Natural killer cell (primary cell): ENCODE data around the gene OR2H1. TPM values are rescaled to one million over a fixed set of nuclear protein-coding genes. Genes with fewer than 3 reads are reported as not detected.

Source experiments
- ATAC-seq, 3 donors: fragments of 150-1000 bp in 2 of 3; fragments of 200-7000 bp in 1 of 3; cut with Tn5 transposase; 1 replicate in 1 of 3; 2 replicates in 2 of 3; pipeline ENCODE4 v1.10.0; 2021; ENCODE audit warnings: mild to moderate bottlenecking in 2 of 3, moderate library complexity in 2 of 3
- DNase-seq, 2 donors: peaks; one replicate each; pipeline versions ENCODE4 v3.0.0 to v3.0.0-alpha.2; 2013 to 2021; ENCODE audit warnings: mixed read lengths in 1 of 2
- H3K27ac ChIP-seq: one replicate; pipeline ENCODE4 v1.5.1; 2013; ENCODE audit warnings: mild to moderate bottlenecking, low read length
- H3K27me3 ChIP-seq: one replicate; pipeline ENCODE4 v1.6.1; 2013; ENCODE audit warnings: low read length; ENCODE audit not compliant: control insufficient read depth, insufficient read depth
- H3K36me3 ChIP-seq: one replicate; pipeline ENCODE4 v1.6.1; 2013; ENCODE audit warnings: low read length; ENCODE audit not compliant: control insufficient read depth, insufficient read depth
- H3K4me1 ChIP-seq: one replicate; pipeline ENCODE4 v1.6.1; 2013; ENCODE audit warnings: low read length; ENCODE audit not compliant: control insufficient read depth, insufficient read depth
- H3K4me3 ChIP-seq: one replicate; pipeline ENCODE4 v1.5.1; 2013; ENCODE audit warnings: low read length
- H3K9me3 ChIP-seq: one replicate; pipeline ENCODE4 v1.6.1; 2013; ENCODE audit warnings: low read length; ENCODE audit not compliant: control insufficient read depth, insufficient read depth
- H3K27ac Mint-ChIP-seq, 2 donors: one replicate each; pipeline ENCODE4 v1.8.0; 2022; ENCODE audit warnings: mild to moderate bottlenecking in 2 of 2, mixed read lengths in 2 of 2, moderate library complexity in 1 of 2
- H3K27me3 Mint-ChIP-seq, 2 donors: one replicate each; pipeline ENCODE4 v1.8.0; 2022; ENCODE audit warnings: low read depth in 2 of 2, mixed read lengths in 2 of 2
- H3K36me3 Mint-ChIP-seq: one replicate; pipeline ENCODE4 v1.8.0; 2022; ENCODE audit warnings: mixed read lengths
- H3K4me1 Mint-ChIP-seq, 2 donors: one replicate each; pipeline ENCODE4 v1.8.0; 2022; ENCODE audit warnings: mixed read lengths in 2 of 2
- H3K4me3 Mint-ChIP-seq: one replicate; pipeline ENCODE4 v1.8.0; 2022; ENCODE audit warnings: mild to moderate bottlenecking, moderate library complexity, mixed read lengths
- H3K9me3 Mint-ChIP-seq, 2 donors: one replicate each; pipeline ENCODE4 v1.8.0; 2022; ENCODE audit warnings: mixed read lengths in 2 of 2
- WGBS: methylation state at CpG from one replicate; pipeline ENCODE4 v1.1.7; 2013; ENCODE audit warnings: missing lambda C conversion rate; ENCODE audit not compliant: insufficient coverage; 5-methylcytosine and 5-hydroxymethylcytosine counted together
- intact Hi-C: fragments of 100-400 bp; cut with micrococcal nuclease; formaldehyde crosslinking; loops from one replicate; pipeline ENCODE4 v1.14.2; 2022
- total RNA-seq, 4 donors: library from RNA; stranded (reverse); fragments of 120-200 nt in 1 of 4; gene quantifications; one replicate each; pipeline versions ENCODE4 v1.2.3 to v1.2.4, GENCODE V29; 2013 to 2022
- TF ChIP-seq, protein P1 (sequence below): fragments of 200-600 bp; IDR thresholded peaks from one replicate; pipeline ENCODE4 v1.8.0; 2022; ENCODE audit warnings: antibody characterized with exemption

Gene OR2H1
- total RNA-seq, 3 donors from 2014 or later (not counting 1 experiment from before 2014, with no cell fraction given) = not detected

DNA sequence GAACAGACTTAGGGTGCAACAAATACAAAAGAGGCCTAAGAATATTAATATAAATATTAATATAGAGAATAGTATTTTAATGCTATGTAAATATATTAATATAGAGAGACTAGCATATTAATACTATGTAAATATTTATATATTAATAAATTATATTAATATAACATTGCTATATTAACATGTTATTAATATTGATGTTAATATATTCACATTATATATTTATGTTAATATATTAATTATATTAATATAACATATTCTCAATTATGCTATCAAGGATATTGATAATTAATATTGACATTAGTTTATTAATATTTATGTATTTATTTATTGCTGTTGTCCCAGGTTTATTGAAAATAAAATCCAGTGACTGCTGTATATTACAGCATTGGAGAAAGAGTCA is 31.9 kb downstream of the OR2H1 start:
- no peaks in the 10 kb centered on the region for H3K9me3 Mint-ChIP-seq
- no peaks in the 10 kb centered on the region for H3K4me1 ChIP-seq
- DNase-seq = no peak
- ATAC-seq = no peak
- H3K4me3 ChIP-seq = no peak overlapping the region
- peaks cover 8 to 32% of the 10 kb centered on the region in 2 donors for H3K27me3 Mint-ChIP-seq
- intact Hi-C loops = no loop called here
- no peaks in the 10 kb centered on the region for H3K36me3 Mint-ChIP-seq
- H3K4me1 Mint-ChIP-seq = no peaks in the 10 kb centered on the region
- TF ChIP-seq, protein P1, sequence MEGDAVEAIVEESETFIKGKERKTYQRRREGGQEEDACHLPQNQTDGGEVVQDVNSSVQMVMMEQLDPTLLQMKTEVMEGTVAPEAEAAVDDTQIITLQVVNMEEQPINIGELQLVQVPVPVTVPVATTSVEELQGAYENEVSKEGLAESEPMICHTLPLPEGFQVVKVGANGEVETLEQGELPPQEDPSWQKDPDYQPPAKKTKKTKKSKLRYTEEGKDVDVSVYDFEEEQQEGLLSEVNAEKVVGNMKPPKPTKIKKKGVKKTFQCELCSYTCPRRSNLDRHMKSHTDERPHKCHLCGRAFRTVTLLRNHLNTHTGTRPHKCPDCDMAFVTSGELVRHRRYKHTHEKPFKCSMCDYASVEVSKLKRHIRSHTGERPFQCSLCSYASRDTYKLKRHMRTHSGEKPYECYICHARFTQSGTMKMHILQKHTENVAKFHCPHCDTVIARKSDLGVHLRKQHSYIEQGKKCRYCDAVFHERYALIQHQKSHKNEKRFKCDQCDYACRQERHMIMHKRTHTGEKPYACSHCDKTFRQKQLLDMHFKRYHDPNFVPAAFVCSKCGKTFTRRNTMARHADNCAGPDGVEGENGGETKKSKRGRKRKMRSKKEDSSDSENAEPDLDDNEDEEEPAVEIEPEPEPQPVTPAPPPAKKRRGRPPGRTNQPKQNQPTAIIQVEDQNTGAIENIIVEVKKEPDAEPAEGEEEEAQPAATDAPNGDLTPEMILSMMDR = no peak
- no peaks in the 10 kb centered on the region for H3K36me3 ChIP-seq
- no peak overlapping the region for H3K27ac ChIP-seq
- H3K4me3 Mint-ChIP-seq = no peak overlapping the region
- H3K27ac Mint-ChIP-seq = no peak overlapping the region
- H3K9me3 ChIP-seq = no peaks in the 10 kb centered on the region
- H3K27me3 ChIP-seq = no peaks in the 10 kb centered on the region

DNA sequence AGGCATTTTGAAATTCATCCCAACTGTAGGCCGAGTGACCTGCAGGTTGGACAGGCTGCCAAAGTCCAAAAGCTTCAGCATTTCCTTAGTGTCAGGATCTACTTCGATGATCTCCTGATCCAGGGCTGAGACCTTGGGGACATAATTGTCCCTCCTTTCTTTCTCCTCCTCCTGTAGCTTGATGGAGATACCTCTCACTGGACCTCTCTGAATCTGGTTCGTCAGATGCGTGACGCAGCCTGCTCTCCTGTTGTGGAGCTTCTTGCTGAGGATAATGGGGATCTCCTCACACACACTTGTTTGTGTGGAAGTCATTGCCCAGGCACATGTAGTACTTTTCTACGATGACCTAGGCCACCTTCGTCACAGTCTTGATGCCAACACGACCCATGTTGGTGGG is 32.3 kb downstream of the OR2H1 start:
- intact Hi-C loops = no loop called here
- no peaks in the 10 kb centered on the region for H3K36me3 Mint-ChIP-seq
- Histone ChIP-seq H3K9me3 (no peaks in the 10 kb centered on the region), H3K4me3 (no peak overlapping the region), H3K36me3 (no peaks in the 10 kb centered on the region), H3K4me1 (no peaks in the 10 kb centered on the region), H3K27ac (no peak overlapping the region), H3K27me3 (no peaks in the 10 kb centered on the region)
- no peak overlapping the region for H3K4me3 Mint-ChIP-seq
- H3K27ac Mint-ChIP-seq = no peak overlapping the region
- peaks cover 8 to 32% of the 10 kb centered on the region in 2 donors for H3K27me3 Mint-ChIP-seq
- no peaks in the 10 kb centered on the region for H3K4me1 Mint-ChIP-seq
- TF ChIP-seq, protein P1 = no peak
- ATAC-seq (no peak), DNase-seq (no peak)
- H3K9me3 Mint-ChIP-seq = no peaks in the 10 kb centered on the region
- WGBS = 94% methylated on average over 5 of the region's 8 CpGs

DNA sequence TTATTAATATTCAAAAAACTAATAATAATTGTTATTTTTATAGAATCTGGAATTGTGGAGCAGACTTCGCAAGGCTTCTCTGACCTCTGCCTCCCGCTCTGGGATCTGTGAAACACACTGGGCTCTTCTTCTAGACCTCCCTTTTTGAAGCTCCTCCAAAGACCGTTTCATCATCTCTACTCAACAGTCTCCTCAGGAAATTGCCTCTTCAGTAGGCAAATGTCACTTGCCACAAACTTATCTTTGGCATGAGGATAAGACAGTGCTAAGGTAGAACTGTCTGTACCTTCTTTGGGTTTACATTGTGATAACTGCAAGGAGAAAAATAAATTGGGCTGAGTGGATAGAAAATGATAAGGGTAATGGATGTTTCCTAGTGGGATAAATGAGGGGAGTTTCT is 33.1 kb downstream of the OR2H1 start:
- Histone ChIP-seq H3K4me1 (no peaks in the 10 kb centered on the region), H3K9me3 (no peaks in the 10 kb centered on the region), H3K27me3 (no peaks in the 10 kb centered on the region), H3K27ac (no peak overlapping the region), H3K4me3 (no peak overlapping the region), H3K36me3 (no peaks in the 10 kb centered on the region)
- Mint-ChIP-seq H3K36me3 (no peaks in the 10 kb centered on the region), H3K9me3 (no peaks in the 10 kb centered on the region), H3K4me1 (no peaks in the 10 kb centered on the region), H3K27ac (no peak overlapping the region), H3K27me3 (peaks cover 4 to 33% of the 10 kb centered on the region in 2 donors), H3K4me3 (no peak overlapping the region)
- 61% methylated on average over 3 of the region's 3 CpGs for WGBS
- DNase-seq = no peak
- TF ChIP-seq, protein P1 = no peak
- no peak for ATAC-seq
- intact Hi-C loops = no loop called here

DNA sequence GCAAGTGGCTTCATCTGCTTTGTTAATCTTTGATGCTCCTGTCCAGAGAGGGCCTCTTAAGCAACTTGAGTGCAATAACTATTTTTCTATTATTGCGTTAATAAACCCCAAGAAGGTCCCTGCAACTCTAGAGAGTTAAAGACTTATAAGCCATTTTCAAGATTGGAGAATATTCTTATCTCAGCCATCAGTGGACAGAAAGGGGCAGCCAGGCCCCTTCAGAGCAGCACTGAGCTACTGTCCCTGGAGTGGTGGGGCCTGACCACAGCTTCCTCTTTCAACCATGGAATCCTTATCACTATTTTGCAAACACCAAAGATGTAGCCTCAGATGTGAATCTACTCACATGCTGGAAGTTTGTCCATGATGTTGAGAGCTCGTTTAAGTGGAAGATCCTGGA is 33.6 kb downstream of the OR2H1 start:
- H3K4me1 ChIP-seq = no peaks in the 10 kb centered on the region
- DNase-seq (no peak), ATAC-seq (peak in 1 of 3 donors; percentile 61)
- TF ChIP-seq, protein P1 = no peak
- no peaks in the 10 kb centered on the region for H3K9me3 ChIP-seq
- H3K27me3 Mint-ChIP-seq = peaks cover 6 to 34% of the 10 kb centered on the region in 2 donors
- H3K27ac ChIP-seq = no peak overlapping the region
- no peaks in the 10 kb centered on the region for H3K27me3 ChIP-seq
- H3K9me3 Mint-ChIP-seq = no peaks in the 10 kb centered on the region
- no peak overlapping the region for H3K4me3 Mint-ChIP-seq
- H3K4me3 ChIP-seq = no peak overlapping the region
- no peaks in the 10 kb centered on the region for H3K36me3 Mint-ChIP-seq
- no peak overlapping the region for H3K27ac Mint-ChIP-seq
- intact Hi-C loops = no loop called here
- H3K4me1 Mint-ChIP-seq = no peaks in the 10 kb centered on the region
- 4% methylated on average over 2 of the region's 2 CpGs for WGBS
- no peaks in the 10 kb centered on the region for H3K36me3 ChIP-seq
